IMR-90 (cell line): Measurements from ENCODE around the gene HOMEZ. TPM values are rescaled to one million over a fixed set of nuclear protein-coding genes. Genes with fewer than 3 reads are reported as not detected.

Experiments
- ATAC-seq: fragments of 200-7000 bp; cut with Tn5 transposase; 2 replicates; pipeline ENCODE4 v1.9.1; 2020; ENCODE audit warnings: low read depth, mild to moderate bottlenecking, moderate library complexity
- BruUV-seq: library from RNA; stranded (reverse); fragments of 400-500 nt; replicated peaks from 2 replicates; lab custom pipeline; 2021; lab: Mats Ljungman, UMichigan
- CTCF ChIA-PET: fragments of 300-600 bp; formaldehyde crosslinking; extraction: SDS; loops from one replicate; lab custom pipeline; 2021; ENCODE audit warnings: antibody characterized with exemption; lab: Yijun Ruan, JAX
- POLR2A ChIA-PET: fragments of 300-600 bp; sonication (Branson Sonifier 250); formaldehyde crosslinking; loops from one replicate; lab custom pipeline; 2022; ENCODE audit warnings: antibody characterized with exemption; ENCODE audit not compliant: unreplicated experiment; lab: Charles Lee
- DNase-seq: peaks from one replicate; pipeline ENCODE4 v3.0.0; 2013
- H2AFZ ChIP-seq: replicated peaks from 2 replicates; pipeline ENCODE3; 2013; ENCODE audit warnings: low read length, mild to moderate bottlenecking; ENCODE audit not compliant: poor library complexity
- H2AK5ac ChIP-seq: 2 replicates; pipeline ENCODE4 v1.6.1; 2013; ENCODE audit warnings: low read depth, low read length, inconsistent platforms
- H2AK9ac ChIP-seq: replicated peaks from 2 replicates; pipeline ENCODE3; 2013; ENCODE audit warnings: mild to moderate bottlenecking, low read depth, low read length, moderate library complexity; ENCODE audit not compliant: poor library complexity
- H2BK120ac ChIP-seq: 2 replicates; pipeline ENCODE4 v1.6.1; 2013; ENCODE audit warnings: low read depth, low read length, inconsistent platforms
- H2BK15ac ChIP-seq: 3 replicates; pipeline ENCODE4 v1.6.1; 2013; ENCODE audit warnings: low read depth, low read length, inconsistent platforms
- H2BK20ac ChIP-seq: 2 replicates; pipeline ENCODE4 v1.6.1; 2013; ENCODE audit warnings: low read depth, mild to moderate bottlenecking, inconsistent platforms, low read length, moderate library complexity
- H2BK5ac ChIP-seq: 2 replicates; pipeline ENCODE4 v1.6.1; 2013; ENCODE audit warnings: mild to moderate bottlenecking, low read depth, low read length, inconsistent platforms; ENCODE audit not compliant: poor library complexity, severe bottlenecking
- H3K14ac ChIP-seq: replicated peaks from 2 replicates; pipeline ENCODE4 v1.6.1; 2013; ENCODE audit warnings: low read depth, low read length, inconsistent platforms
- H3K18ac ChIP-seq: 2 replicates; pipeline ENCODE4 v1.6.1; 2013; ENCODE audit warnings: low read depth, low read length, control low read depth
- H3K23ac ChIP-seq: 2 replicates; pipeline ENCODE4 v1.6.1; 2013; ENCODE audit warnings: low read depth, low read length, inconsistent platforms
- H3K27ac ChIP-seq: 2 replicates; pipeline ENCODE4 v1.5.1; 2013; ENCODE audit warnings: mild to moderate bottlenecking, control low read depth, low read length; ENCODE audit not compliant: insufficient read depth
- H3K27me3 ChIP-seq: 2 replicates; pipeline ENCODE4 v1.6.1; 2013; ENCODE audit warnings: low read length; ENCODE audit not compliant: control insufficient read depth, insufficient read depth
- H3K36me3 ChIP-seq: 2 replicates; pipeline ENCODE4 v1.6.1; 2013; ENCODE audit warnings: low read length, mixed read lengths; ENCODE audit not compliant: control insufficient read depth, insufficient read depth
- H3K4ac ChIP-seq: 2 replicates; pipeline ENCODE4 v1.6.1; 2013; ENCODE audit warnings: low read depth, low read length, inconsistent platforms
- H3K4me1 ChIP-seq: 2 replicates; pipeline ENCODE4 v1.6.1; 2013; ENCODE audit warnings: low read length, mixed read lengths; ENCODE audit not compliant: control insufficient read depth, insufficient read depth
- H3K4me2 ChIP-seq: 2 replicates; pipeline ENCODE4 v1.6.1; 2013; ENCODE audit warnings: low read depth, mild to moderate bottlenecking, control low read depth, low read length, moderate library complexity
- H3K4me3 ChIP-seq: 2 replicates; pipeline ENCODE4 v1.5.1; 2013; ENCODE audit warnings: low read depth, mild to moderate bottlenecking, control low read depth, low read length, moderate library complexity; ENCODE audit not compliant: insufficient read depth
- H3K56ac ChIP-seq: 2 replicates; pipeline ENCODE4 v1.6.1; 2013; ENCODE audit warnings: low read length, inconsistent platforms; ENCODE audit not compliant: insufficient read depth; ENCODE audit errors: extremely low read depth
- H3K79me1 ChIP-seq, 2 experiments: 2 replicates each; pipeline ENCODE4 v1.6.1; 2013; ENCODE audit warnings: low read length in 2 of 2, inconsistent platforms in 1 of 2, low read depth in 1 of 2
- H3K9ac ChIP-seq: 2 replicates; pipeline ENCODE4 v1.6.1; 2013; ENCODE audit warnings: low read depth, low read length, control low read depth
- H3K9me1 ChIP-seq: 2 replicates; pipeline ENCODE4 v1.6.1; 2013; ENCODE audit warnings: low read length, inconsistent platforms; ENCODE audit not compliant: insufficient read depth
- H3K9me3 ChIP-seq: 2 replicates; pipeline ENCODE4 v1.6.1; 2013; ENCODE audit warnings: low read length; ENCODE audit not compliant: control insufficient read depth, insufficient read depth
- H4K20me1 ChIP-seq: 2 replicates; pipeline ENCODE4 v1.6.1; 2013; ENCODE audit warnings: low read length, inconsistent platforms; ENCODE audit not compliant: insufficient read depth
- H4K5ac ChIP-seq: 2 replicates; pipeline ENCODE4 v1.6.1; 2013; ENCODE audit warnings: mild to moderate bottlenecking, low read depth, low read length, control low read depth
- H4K8ac ChIP-seq, 2 experiments: 2 replicates each; pipeline ENCODE4 v1.6.1; 2013; ENCODE audit warnings: low read depth in 2 of 2, low read length in 2 of 2, control low read depth in 1 of 2, inconsistent platforms in 1 of 2
- H4K91ac ChIP-seq: 2 replicates; pipeline ENCODE4 v1.6.1; 2013; ENCODE audit warnings: low read depth, low read length, inconsistent platforms; ENCODE audit not compliant: insufficient read depth
- BHLHE40 ChIP-seq: fragments of 150-350 bp; IDR thresholded peaks from 2 replicates; pipeline ENCODE4 v1.6.1; 2016; ENCODE audit warnings: mild to moderate bottlenecking, low read depth, low read length
- ELK1 ChIP-seq: fragments of 150-350 bp; IDR thresholded peaks from 2 replicates; pipeline ENCODE4 v1.6.1; 2016; ENCODE audit warnings: low read depth, mild to moderate bottlenecking, low read length, moderate library complexity, borderline replicate concordance
- FOS ChIP-seq: fragments of 150-350 bp; IDR thresholded peaks from 2 replicates; pipeline ENCODE4 v1.6.1; 2016; ENCODE audit warnings: low read depth, low read length
- MAFK ChIP-seq: IDR thresholded peaks from 2 replicates; pipeline ENCODE4 v1.6.1; 2012; ENCODE audit warnings: low read depth, low read length, improper control_type of control experiment
- MAZ ChIP-seq: IDR thresholded peaks from 2 replicates; pipeline ENCODE4 v1.6.1; 2012; ENCODE audit warnings: low read depth, mild to moderate bottlenecking, low read length, improper control_type of control experiment, moderate library complexity, borderline replicate concordance
- MXI1 ChIP-seq: IDR thresholded peaks from 2 replicates; pipeline ENCODE4 v1.6.1; 2012; ENCODE audit warnings: low read depth, mild to moderate bottlenecking, low read length, moderate library complexity, borderline replicate concordance
- NFE2L2 ChIP-seq: fragments of 150-350 bp; IDR thresholded peaks from 2 replicates; pipeline ENCODE4 v1.6.1; 2016; ENCODE audit warnings: low read depth, mild to moderate bottlenecking, low read length
- POLR2A ChIP-seq: IDR thresholded peaks from 2 replicates; pipeline ENCODE4 v1.6.1; 2012; ENCODE audit warnings: mild to moderate bottlenecking, low read depth, low read length
- RCOR1 ChIP-seq: IDR thresholded peaks from 2 replicates; pipeline ENCODE4 v1.6.1; 2012; ENCODE audit warnings: mild to moderate bottlenecking, low read length, improper control_type of control experiment; ENCODE audit not compliant: insufficient replicate concordance
- RFX5 ChIP-seq: IDR thresholded peaks from 2 replicates; pipeline ENCODE4 v1.8.0; 2012; ENCODE audit warnings: low read depth, mild to moderate bottlenecking, low read length, moderate library complexity
- WGBS, 2 experiments: methylation state at CpG; one replicate each; pipeline versions ENCODE4 v1.1.5 to v1.1.7; 2013; ENCODE audit warnings: missing lambda C conversion rate in 2 of 2; ENCODE audit not compliant: insufficient read length in 1 of 2; ENCODE audit errors: extremely low coverage in 2 of 2; 5-methylcytosine and 5-hydroxymethylcytosine counted together
- dilution Hi-C: fragments of 300-500 bp; cut with HindIII; formaldehyde crosslinking; loops from one replicate; pipeline ENCODE4 v1.14.3; 2018; ENCODE audit warnings: low sequenced_read_pairs; ENCODE audit not compliant: unreplicated experiment
- in situ Hi-C: fragments of 300-500 bp; cut with MboI; formaldehyde crosslinking; loops from 3 replicates; pipeline ENCODE4 v1.14.3; 2019; ENCODE audit warnings: low sequenced_read_pairs, inconsistent platforms, mixed read lengths
- intact Hi-C: fragments of 100-400 bp; cut with micrococcal nuclease; formaldehyde crosslinking; loops from 2 replicates; pipeline ENCODE4 v1.10.0; 2022
- polyA plus RNA-seq, 3 experiments: library from polyadenylated mRNA; depleted of rRNA; stranded (reverse); fragments of >200 nt; gene quantifications; 2 replicates each; pipeline ENCODE4 v1.2.3, GENCODE V29; 2012; ENCODE audit warnings: low replicate concordance in 1 of 3
- total RNA-seq: library from RNA; depleted of rRNA; stranded (reverse); fragments of >200 nt; gene quantifications from 2 replicates; pipeline ENCODE4 v1.2.3, GENCODE V29; 2012

HOMEZ gene
- total and polyA plus RNA-seq, 2 of the 4 experiments (the other 2 are of a cell fraction): 7.7 to 9.7 TPM

- Histone ChIP-seq H3K18ac (peak within 1 kb of the TSS; percentile 50), H4K8ac (peak within 1 kb of the TSS; percentile 92 to 97), H2BK120ac (peak within 1 kb of the TSS; percentile 7), H3K4ac (peak within 1 kb of the TSS; percentile 83), H4K20me1 (peaks cover 31% of the 10 kb centered on the region), H2AK5ac (peak within 1 kb of the TSS; percentile 76), H3K23ac (peak within 1 kb of the TSS; percentile 61; the same call in 1 of the 2 replicates), H2BK20ac (no peak within 1 kb of the TSS), H2AFZ (peak within 1 kb of the TSS; percentile 94), H3K27ac (peak within 1 kb of the TSS; percentile 95), H3K4me2 (peak within 1 kb of the TSS; percentile 87), H2BK5ac (peak within 1 kb of the TSS; percentile 86), H3K4me3 (peak within 1 kb of the TSS; percentile 87), H3K27me3 (no peaks in the 10 kb centered on the region), H3K9me3 (no peaks in the 10 kb centered on the region), H3K79me1 (peaks cover 20 to 52% of the 10 kb centered on the region in 2 experiments), H3K9ac (peak within 1 kb of the TSS; percentile 92), H4K5ac (peak within 1 kb of the TSS; percentile 99), H3K4me1 (peaks cover 19% of the 10 kb centered on the region), H3K14ac (peak within 1 kb of the TSS; percentile 90), H3K9me1 (peaks cover 20% of the 10 kb centered on the region; the same call in 1 of the 2 replicates), H4K91ac (peak within 1 kb of the TSS; percentile 81), H3K56ac (peak within 1 kb of the TSS; percentile 81), H2BK15ac (peak within 1 kb of the TSS; percentile 26; the same call in 1 of the 3 replicates), H2AK9ac (peak within 1 kb of the TSS; percentile 91), H3K36me3 (peaks cover 32% of the 10 kb centered on the region)
- 0% methylated on average over 9 of the region's 24 CpGs; no CpG with 5 or more reads in 1 of the 2 experiments for WGBS, 2 experiments
- peak; percentile 100 for TF ChIP-seq MAZ
- 0 out of 2 replicates have a peak, but pooled peaks have one; percentile 5 for TF ChIP-seq FOS
- no peak for TF ChIP-seq RFX5
- TF ChIP-seq NFE2L2: no peak
- 0 out of 2 replicates have a peak, but pooled peaks have one; percentile 16 for TF ChIP-seq MXI1
- TF ChIP-seq BHLHE40: no peak
- peak; percentile 79 for TF ChIP-seq POLR2A
- TF ChIP-seq RCOR1: no peak
- TF ChIP-seq ELK1: no peak
- TF ChIP-seq MAFK: no peak
- ChIA-PET CTCF (interaction anchor here (1.2 kb wide), 1 partner anchor 186 kb away, joined by 4 read pairs; no protein-coding TSS in a partner anchor), POLR2A (interaction anchor here (0.5 to 1.2 kb wide), 6 partner anchors 14 to 818 kb away, joined by 3 to 9 read pairs (median 3); partner anchors contain the start of genes HAUS4 and PABPN1)
- peak; percentile 84 for DNase-seq
- ATAC-seq: peak; percentile 67
- intact Hi-C loops (loop anchor here (10.0 kb wide), 1 partner anchor 752 kb away; no protein-coding TSS in a partner anchor), dilution Hi-C loops (no loop called here), in situ Hi-C loops (loop anchor here (10.0 to 25.0 kb wide), 4 partner anchors 192 to 1131 kb away; partner anchors contain the start of genes CBLN3, CEBPE, EMC9 and FITM1)
- BruUV-seq: no TSS peak
These were observed 20.6 kb upstream of the HOMEZ start, which contains the start of gene BCL2L2 for GRCh38 chr14:23306412-23307145. TSS of gene BCL2L2 (plus strand) at chr14:23306833. CDS start at chr14:23307768, 935 bp downstream.
